Endothelial cell of umbilical vein (primary cell): Measurements from ENCODE around the gene EFNB1. TPM values are rescaled to one million over a fixed set of nuclear protein-coding genes. Genes with fewer than 3 reads are reported as not detected.

Experiments
- BruUV-seq: library from RNA; stranded (reverse); fragments of 400-500 nt; replicated peaks from 2 replicates; lab custom pipeline; 2021; lab: Mats Ljungman, UMichigan
- CTCF ChIA-PET: fragments of 300-600, 350-600 bp; sonication (Branson Sonifier 250); formaldehyde crosslinking; loops from one replicate; lab custom pipeline; 2021; ENCODE audit warnings: antibody characterized with exemption, inconsistent platforms; lab: Charles Lee
- POLR2A ChIA-PET: fragments of 300-600, 350-600 bp; sonication (Branson Sonifier 250); formaldehyde crosslinking; loops from one replicate; lab custom pipeline; 2021; ENCODE audit warnings: antibody characterized with exemption, inconsistent platforms; lab: Charles Lee
- DNase-seq: peaks from one replicate; pipeline ENCODE4 v3.0.0-alpha.2; 2011; ENCODE audit warnings: low read depth, low spot score
- FAIRE-seq: peaks from 2 replicates; lab custom pipeline; 2011; peaks lifted over from hg19 to GRCh38; lab: Jason Lieb, UNC
- H2AFZ ChIP-seq: 2 replicates; pipeline ENCODE4 v1.6.0; 2012; ENCODE audit warnings: low read depth, low read length, control low read depth, inconsistent platforms
- H3K27ac ChIP-seq: 2 replicates; pipeline ENCODE4 v1.5.1; 2011; ENCODE audit warnings: low read depth, mild to moderate bottlenecking, control low read depth, low read length, moderate library complexity; ENCODE audit not compliant: insufficient read depth
- H3K27me3 ChIP-seq, 2 experiments: 2 replicates each; pipeline versions ENCODE4 v1.6.0 to v1.6.1; 2011; ENCODE audit warnings: low read length in 2 of 2, mixed read lengths in 1 of 2; ENCODE audit not compliant: control insufficient read depth in 2 of 2, insufficient read depth in 2 of 2
- H3K36me3 ChIP-seq, 2 experiments: 2 replicates in 1 of 2; 3 replicates in 1 of 2; pipeline ENCODE4 v1.5.1; 2011; ENCODE audit warnings: low read length in 2 of 2, mild to moderate bottlenecking in 1 of 2, moderate library complexity in 1 of 2; ENCODE audit not compliant: control insufficient read depth in 2 of 2, insufficient read depth in 2 of 2; ENCODE audit errors: extremely low read depth in 1 of 2
- H3K4me1 ChIP-seq: 3 replicates; pipeline ENCODE4 v1.5.1; 2011; ENCODE audit warnings: mild to moderate bottlenecking, low read length; ENCODE audit not compliant: control insufficient read depth, insufficient read depth; ENCODE audit errors: extremely low read depth
- H3K4me2 ChIP-seq: 2 replicates; pipeline ENCODE4 v1.6.1; 2011; ENCODE audit warnings: low read length, control low read depth, mixed read lengths; ENCODE audit not compliant: insufficient read depth
- H3K4me3 ChIP-seq, 3 experiments: fragments of 200-600 bp in 1 of 3; sonication (generic), shearing (Covaris generic) in 1 of 3; replicated peaks in 1 of 3; 2 replicates each; pipeline ENCODE4 v1.5.1; 2011 to 2016; ENCODE audit warnings: control low read depth in 3 of 3, low read length in 3 of 3, mild to moderate bottlenecking in 2 of 3, inconsistent platforms in 1 of 3, low read depth in 1 of 3, moderate library complexity in 1 of 3; ENCODE audit not compliant: insufficient read depth in 1 of 3
- H3K79me2 ChIP-seq: 2 replicates; pipeline ENCODE4 v1.6.0; 2012; ENCODE audit warnings: low read length, inconsistent platforms; ENCODE audit not compliant: control insufficient read depth, insufficient read depth
- H3K9ac ChIP-seq: replicated peaks from 2 replicates; pipeline ENCODE3; 2011; ENCODE audit warnings: low read length, control low read depth; ENCODE audit not compliant: insufficient read depth; ENCODE audit errors: extremely low read depth
- H3K9me1 ChIP-seq: replicated peaks from 3 replicates; pipeline ENCODE4 v1.6.0; 2011; ENCODE audit warnings: mild to moderate bottlenecking, low read length; ENCODE audit not compliant: control insufficient read depth, insufficient read depth; ENCODE audit errors: extremely low read depth
- H3K9me3 ChIP-seq: replicated peaks from 2 replicates; pipeline ENCODE4 v1.5.1; 2012; ENCODE audit warnings: low read length, inconsistent platforms; ENCODE audit not compliant: control insufficient read depth, insufficient read depth
- H4K20me1 ChIP-seq: replicated peaks from 2 replicates; pipeline ENCODE3; 2011; ENCODE audit warnings: mild to moderate bottlenecking, low read length; ENCODE audit not compliant: control insufficient read depth, insufficient read depth; ENCODE audit errors: extremely low read depth
- CTCF ChIP-seq, 2 donors: IDR thresholded peaks; 1 replicate in 1 of 2; 2 replicates in 1 of 2; pipeline ENCODE4 v1.5.1; 2011; ENCODE audit warnings: low read length in 2 of 2, mild to moderate bottlenecking in 2 of 2, moderate library complexity in 2 of 2, control low read depth in 1 of 2, inconsistent platforms in 1 of 2, low read depth in 1 of 2; ENCODE audit not compliant: insufficient read depth in 1 of 2; ENCODE audit errors: extremely low read depth in 1 of 2
- EZH2 ChIP-seq: IDR thresholded peaks from 2 replicates; pipeline ENCODE4 v1.6.1; 2012; ENCODE audit warnings: borderline replicate concordance, low read depth, mild to moderate bottlenecking, moderate library complexity, low read length, inconsistent platforms; ENCODE audit not compliant: severe bottlenecking
- FOS ChIP-seq: IDR thresholded peaks from 2 replicates; pipeline ENCODE4 v1.6.1; 2011; ENCODE audit warnings: mild to moderate bottlenecking, low read length, moderate library complexity, borderline replicate concordance; ENCODE audit not compliant: insufficient read depth
- GATA2 ChIP-seq: IDR thresholded peaks from 2 replicates; pipeline ENCODE4 v1.7.0; 2011; ENCODE audit warnings: low read depth, mild to moderate bottlenecking, moderate library complexity, mixed read lengths, low read length; ENCODE audit not compliant: insufficient read length, insufficient read depth
- JUN ChIP-seq: IDR thresholded peaks from 2 replicates; pipeline ENCODE4 v1.6.1; 2011; ENCODE audit warnings: borderline replicate concordance, low read depth; ENCODE audit not compliant: insufficient read length, insufficient read depth
- MAX ChIP-seq: IDR thresholded peaks from 2 replicates; pipeline ENCODE4 v1.6.1; 2011; ENCODE audit not compliant: insufficient read depth, insufficient read length
- MYC ChIP-seq: IDR thresholded peaks from one replicate; pipeline ENCODE4 v1.6.1; 2011; ENCODE audit warnings: mild to moderate bottlenecking, low read depth, low read length
- POLR2A ChIP-seq: IDR thresholded peaks from 2 replicates; pipeline ENCODE4 v1.6.1; 2012; ENCODE audit warnings: low read depth, mild to moderate bottlenecking, control low read depth, low read length
- POLR2AphosphoS5 ChIP-seq: IDR thresholded peaks from 2 replicates; pipeline ENCODE4 v1.6.1; 2012; ENCODE audit warnings: low read depth, mild to moderate bottlenecking, control low read depth, low read length, moderate library complexity; ENCODE audit not compliant: insufficient read depth
- dilution Hi-C: fragments of 300-500 bp; cut with MboI; formaldehyde crosslinking; loops from one replicate; pipeline ENCODE4 v1.15.0; 2019; ENCODE audit warnings: low sequenced_read_pairs; ENCODE audit not compliant: extremely low pct_ligation_motif_present
- intact Hi-C: fragments of 100-400 bp; cut with micrococcal nuclease; formaldehyde crosslinking; loops from one replicate; pipeline ENCODE4 v1.10.0; 2022
- polyA plus RNA-seq, 4 experiments: library from polyadenylated mRNA; depleted of rRNA in 3 of 4; stranded (reverse) in 3 of 4; unstranded in 1 of 4; fragments of >200 nt; gene quantifications; 2 replicates each; pipeline versions ENCODE4 v1.2.1 to v1.2.3, GENCODE V29; 2011 to 2012; ENCODE audit warnings: missing spikeins in 1 of 4
- total RNA-seq: library from RNA; stranded (reverse); gene quantifications from 2 replicates; pipeline ENCODE4 v1.2.3, GENCODE V29; 2021

Gene EFNB1
- total and polyA plus RNA-seq, 2 donors (not counting 3 experiments of a cell fraction or from before 2014, with no cell fraction given): 7.8 to 13.3 TPM

GRCh38 chrX:68842781-68843581, 14.2 kb downstream of the EFNB1 start:
- Histone ChIP-seq H3K27ac (no peak overlapping the region), H3K9me1 (no peaks in the 10 kb centered on the region), H3K27me3 (no peaks in the 10 kb centered on the region), H3K4me1 (no peaks in the 10 kb centered on the region), H3K4me2 (no peak overlapping the region), H3K9ac (no peak overlapping the region), H2AFZ (no peak overlapping the region), H3K79me2 (no peaks in the 10 kb centered on the region), H4K20me1 (no peaks in the 10 kb centered on the region), H3K9me3 (no peaks in the 10 kb centered on the region), H3K4me3 (no peak overlapping the region), H3K36me3 (peaks cover 0 to 6% of the 10 kb centered on the region in 2 experiments)
- CTCF ChIA-PET: no interaction called here
- no TSS peak for BruUV-seq
- TF ChIP-seq MYC (no peak), POLR2A (no peak), JUN (no peak), CTCF (IDR thresholded peaks at IDR 0.05; ENCODE audit: extremely low read depth in 1 of 2, insufficient read depth in 1 of 2, low read depth in 1 of 2, low read length in 2 of 2) (no peak), POLR2AphosphoS5 (no peak), GATA2 (no peak), EZH2 (no peak), FOS (no peak), MAX (no peak)
- no peak for DNase-seq
- dilution Hi-C loops (no loop called here), intact Hi-C loops (no loop called here)
- peak; percentile 8 for FAIRE-seq
- POLR2A ChIA-PET: no interaction called here
